Activated naive CD8-positive, alpha-beta T cell treated with anti-CD3 and anti-CD28 coated beads, Interleukin-2, amount 50 U/mL, for 24 hours (primary cell): ENCODE measurements around the gene DENND2D.

Experiments
- ATAC-seq: fragments of 150-1000 bp; cut with Tn5 transposase; one replicate; pipeline ENCODE4 v1.10.0; 2021
- DNase-seq: peaks from one replicate; pipeline ENCODE4 v3.0.0; 2021
- H3K27ac Mint-ChIP-seq: one replicate; pipeline ENCODE4 v1.8.0; 2021; ENCODE audit warnings: mild to moderate bottlenecking, mixed read lengths
- H3K27me3 Mint-ChIP-seq: one replicate; pipeline ENCODE4 v1.8.0; 2021; ENCODE audit warnings: mixed read lengths
- H3K36me3 Mint-ChIP-seq: one replicate; pipeline ENCODE4 v1.8.0; 2021; ENCODE audit warnings: low read depth, mixed read lengths
- H3K4me1 Mint-ChIP-seq: one replicate; pipeline ENCODE4 v1.8.0; 2021; ENCODE audit warnings: mixed read lengths
- H3K4me3 Mint-ChIP-seq: one replicate; pipeline ENCODE4 v1.8.0; 2021; ENCODE audit warnings: mild to moderate bottlenecking, moderate library complexity, mixed read lengths
- H3K9me3 Mint-ChIP-seq: one replicate; pipeline ENCODE4 v1.8.0; 2021; ENCODE audit warnings: mixed read lengths

DENND2D gene

DNA sequence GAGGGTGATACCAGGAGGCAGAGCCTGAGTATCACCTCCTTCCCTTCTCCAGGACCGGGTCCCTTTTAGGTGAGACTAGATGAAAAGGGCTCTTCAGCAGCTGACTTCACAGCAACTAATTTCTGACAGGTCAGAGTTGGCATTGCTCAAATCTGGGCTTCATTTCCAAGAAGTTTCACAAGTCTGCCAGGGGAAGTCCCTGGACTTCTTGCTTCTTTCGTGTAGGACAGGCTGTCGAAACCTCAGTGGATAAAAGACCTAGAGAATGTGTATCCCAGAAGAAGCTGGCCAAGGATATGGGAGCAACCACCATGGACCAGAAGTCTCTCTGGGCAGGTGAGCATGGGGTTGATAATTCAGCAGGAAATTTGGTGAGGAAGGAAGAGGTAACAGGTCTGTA is 27.0 kb upstream of the DENND2D start, which contains the start of gene CHI3L2:
Gene CHI3L2 (plus strand): TSS at position 280 of the 400 bp plus-strand sequence. CDS start 17 bp downstream, at position 297.
- H3K36me3 Mint-ChIP-seq: no peaks in the 10 kb centered on the region
- no peaks in the 10 kb centered on the region for H3K9me3 Mint-ChIP-seq
- no peak for DNase-seq
- ATAC-seq: no peak
- H3K27ac Mint-ChIP-seq: no peak within 1 kb of the TSS
- peaks cover 86% of the 10 kb centered on the region for H3K4me1 Mint-ChIP-seq
- H3K4me3 Mint-ChIP-seq: peak within 1 kb of the TSS; percentile 41
- H3K27me3 Mint-ChIP-seq: no peaks in the 10 kb centered on the region

DNA sequence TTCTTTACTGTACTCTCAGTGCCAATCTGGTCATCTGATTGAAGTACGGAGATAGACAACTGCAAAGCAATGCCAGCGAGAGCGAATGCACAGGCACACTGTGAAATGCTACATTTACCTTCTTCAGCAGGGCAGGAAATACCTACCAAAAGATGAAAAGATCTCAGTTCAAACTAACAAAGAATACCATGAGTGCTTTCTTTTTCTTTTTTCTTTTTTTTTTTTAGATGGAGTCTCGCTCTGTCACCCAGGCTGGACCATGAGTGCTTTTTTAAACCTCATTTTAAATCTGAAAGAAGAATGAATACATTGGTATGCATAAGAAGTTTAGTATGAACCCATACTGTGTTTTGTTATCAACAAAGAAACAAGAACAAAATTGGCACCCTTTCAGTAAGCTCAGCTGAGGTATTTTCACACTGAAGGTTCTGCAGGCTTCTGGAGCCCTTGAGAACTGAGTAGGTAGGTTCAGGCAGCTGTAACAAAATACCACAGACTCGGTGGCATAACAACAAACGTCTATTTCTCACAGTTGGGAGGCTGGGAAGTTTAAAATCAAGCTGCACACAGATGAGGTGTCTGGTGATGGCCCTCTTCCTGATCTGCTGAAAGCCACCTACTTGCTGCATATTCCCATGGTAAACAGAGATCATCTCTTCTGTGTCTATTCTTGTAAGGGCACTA is 25.4 kb upstream of the DENND2D start:
- Mint-ChIP-seq H3K36me3 (peaks cover 2% of the 10 kb centered on the region), H3K9me3 (no peaks in the 10 kb centered on the region)

DNA sequence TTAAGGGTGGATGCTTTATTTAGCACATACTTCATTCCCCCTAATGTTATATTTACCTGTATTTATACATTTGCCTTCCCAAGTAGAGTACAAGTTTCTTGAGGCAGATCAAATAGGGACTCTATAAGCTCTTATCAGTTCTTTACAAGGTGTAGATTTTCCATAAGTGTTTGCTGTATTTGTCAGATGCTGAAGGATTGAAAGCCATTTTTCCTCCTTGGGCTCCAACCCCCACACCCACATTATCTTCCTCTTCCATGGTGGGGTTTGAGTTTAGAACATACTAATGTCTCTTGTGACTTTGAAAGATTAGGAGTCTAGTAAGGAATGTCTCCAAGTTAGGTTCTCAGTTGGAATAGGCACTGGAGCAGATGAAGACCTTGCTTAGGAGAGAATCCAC is 24.6 kb upstream of the DENND2D start:
- ATAC-seq (no peak), DNase-seq (no peak)
- Mint-ChIP-seq H3K4me1 (peaks cover 90% of the 10 kb centered on the region), H3K36me3 (peaks cover 2% of the 10 kb centered on the region), H3K4me3 (peak overlapping the region; percentile 40), H3K9me3 (no peaks in the 10 kb centered on the region), H3K27me3 (no peaks in the 10 kb centered on the region), H3K27ac (peak overlapping the region; percentile 16)

More for the DNA sequence above, 25.4 kb upstream of the DENND2D start:
- DNase-seq: no peak
- Mint-ChIP-seq H3K4me1 (peaks cover 88% of the 10 kb centered on the region), H3K27ac (peak overlapping the region; percentile 68), H3K27me3 (no peaks in the 10 kb centered on the region), H3K4me3 (peak overlapping the region; percentile 40)
- no peak for ATAC-seq

DNA sequence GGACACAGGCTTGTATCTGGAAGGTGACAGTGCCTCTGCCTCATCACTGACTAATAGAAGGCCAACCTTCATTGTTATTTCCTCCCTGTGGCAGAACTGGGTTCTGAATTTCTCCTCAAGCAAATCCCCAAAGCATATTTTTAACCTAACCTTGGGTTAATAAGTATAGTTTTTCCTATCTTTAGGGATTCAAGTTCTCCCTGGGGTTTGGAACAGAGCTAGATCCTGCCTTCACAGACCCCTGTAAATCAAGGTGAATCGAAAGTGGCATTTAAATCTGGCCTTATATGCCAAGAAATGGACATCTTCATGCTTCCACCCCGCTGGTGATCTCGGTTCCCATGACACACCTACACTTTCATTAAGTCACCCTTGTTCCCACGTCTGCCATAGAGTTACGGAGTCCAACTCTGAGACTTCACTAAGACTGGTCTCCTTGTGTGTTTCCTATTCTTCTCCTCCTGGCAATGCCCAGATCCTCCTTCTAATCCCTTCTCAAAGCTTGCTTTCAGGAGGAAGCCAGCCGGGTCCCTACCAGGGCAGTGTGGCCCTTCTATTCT is 22.8 kb upstream of the DENND2D start:
- DNase-seq (no peak), ATAC-seq (no peak)
- H3K36me3 Mint-ChIP-seq: peaks cover 2% of the 10 kb centered on the region
- peak overlapping the region; percentile 95 for H3K27ac Mint-ChIP-seq
- H3K9me3 Mint-ChIP-seq: no peaks in the 10 kb centered on the region
- H3K27me3 Mint-ChIP-seq: no peaks in the 10 kb centered on the region
- peaks cover 94% of the 10 kb centered on the region for H3K4me1 Mint-ChIP-seq
- peak overlapping the region; percentile 69 for H3K4me3 Mint-ChIP-seq

DNA sequence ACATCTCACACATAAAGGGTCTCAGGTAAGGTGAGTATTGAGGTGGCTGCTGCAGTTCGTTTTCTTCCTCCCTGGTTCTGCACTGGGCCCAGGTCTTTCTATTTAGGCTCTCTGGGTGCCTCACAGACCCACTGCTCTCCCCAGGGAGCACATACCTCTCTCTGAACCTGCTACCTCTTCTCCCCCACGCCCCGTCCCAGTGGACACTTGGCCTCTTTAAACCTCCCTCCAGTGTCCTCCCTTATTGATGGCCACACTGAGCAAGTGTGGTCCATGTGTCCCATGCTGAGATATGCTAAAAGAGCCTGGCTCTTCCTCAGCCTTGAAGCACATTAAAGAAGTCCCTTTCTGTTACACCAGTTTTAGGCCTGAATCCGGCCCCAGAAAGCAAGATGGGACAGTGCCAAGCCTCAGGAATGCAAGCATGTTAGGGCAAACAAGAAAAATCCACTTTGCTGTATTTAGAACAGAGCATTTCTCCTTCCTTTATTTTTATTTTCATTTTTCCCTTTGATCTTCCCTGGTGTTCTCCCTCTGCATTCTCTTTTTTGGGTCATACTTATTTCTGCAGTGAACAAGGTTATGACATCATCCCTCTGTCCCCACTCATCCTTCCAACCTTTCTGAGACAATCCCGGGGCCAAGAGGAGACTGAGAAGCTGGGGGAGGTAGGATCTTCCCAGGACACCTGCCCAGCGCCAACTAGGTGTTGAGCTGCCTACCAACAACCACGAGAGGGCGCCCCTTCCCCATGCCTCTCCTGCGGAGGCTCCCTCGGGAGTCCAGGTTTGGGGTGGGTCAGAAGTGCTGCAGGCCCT is 22.1 kb upstream of the DENND2D start:
- H3K36me3 Mint-ChIP-seq: peaks cover 2% of the 10 kb centered on the region
- no peaks in the 10 kb centered on the region for H3K9me3 Mint-ChIP-seq
- ATAC-seq (peak; percentile 25), DNase-seq (peak; percentile 88)
- peaks cover 94% of the 10 kb centered on the region for H3K4me1 Mint-ChIP-seq
- peak overlapping the region; percentile 69 for H3K4me3 Mint-ChIP-seq
- H3K27ac Mint-ChIP-seq: peak overlapping the region; percentile 95
- no peaks in the 10 kb centered on the region for H3K27me3 Mint-ChIP-seq

DNA sequence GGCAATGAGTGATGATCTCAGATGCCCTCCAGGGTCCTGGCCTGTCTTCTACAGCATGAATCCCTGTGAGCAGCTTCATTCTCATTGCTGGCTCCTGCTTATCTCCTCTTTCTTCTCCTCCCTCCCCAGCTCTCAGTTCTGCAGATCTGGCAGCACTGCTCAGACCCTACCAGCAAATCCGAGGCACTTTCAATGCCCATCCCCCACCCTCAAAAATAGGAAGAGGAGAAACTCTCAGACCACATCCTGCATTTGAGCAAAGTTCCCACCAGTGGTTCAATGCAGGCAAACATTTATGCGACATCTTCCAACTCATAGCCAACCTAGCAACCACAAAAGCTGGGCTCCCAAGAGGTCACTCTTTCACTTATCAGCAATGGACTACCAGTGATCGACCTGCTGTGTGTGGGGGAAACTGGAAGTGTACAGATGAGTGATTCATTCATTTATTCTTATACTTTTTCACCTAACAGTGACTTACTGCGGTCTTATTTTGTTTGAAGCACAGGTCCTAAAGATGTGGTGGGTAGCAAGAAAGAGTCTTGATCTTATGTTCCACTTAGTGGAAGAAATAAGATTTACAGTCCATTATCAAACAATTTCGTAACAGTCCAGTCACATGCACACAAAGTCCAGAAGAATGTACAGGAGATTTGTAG is 21.3 kb upstream of the DENND2D start:
- peak; percentile 68 for ATAC-seq
- Mint-ChIP-seq H3K4me1 (peaks cover 94% of the 10 kb centered on the region), H3K27me3 (no peaks in the 10 kb centered on the region), H3K27ac (peak overlapping the region; percentile 95), H3K9me3 (no peaks in the 10 kb centered on the region), H3K36me3 (peaks cover 2% of the 10 kb centered on the region), H3K4me3 (peak overlapping the region; percentile 69)
- peak; percentile 68 for DNase-seq

DNA sequence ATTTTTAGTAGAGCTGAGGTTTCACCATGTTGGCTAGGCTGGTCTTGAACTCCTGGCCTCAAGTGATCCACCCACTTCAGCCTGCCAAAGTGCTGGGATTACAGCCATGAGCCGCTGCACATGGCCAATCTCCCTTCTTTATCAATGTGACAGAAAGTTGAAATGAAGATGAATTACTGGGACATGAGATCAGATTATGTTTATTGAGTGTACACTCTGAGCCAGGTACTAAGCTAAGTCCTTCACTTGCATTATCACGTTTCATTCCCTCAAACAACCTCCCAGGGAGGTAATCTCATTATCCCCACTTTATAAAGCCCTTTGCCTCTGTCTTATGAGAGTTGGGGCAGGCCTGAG is 20.8 kb upstream of the DENND2D start:
- Mint-ChIP-seq H3K4me1 (peaks cover 94% of the 10 kb centered on the region), H3K4me3 (peak overlapping the region; percentile 69), H3K27ac (peak overlapping the region; percentile 95), H3K27me3 (no peaks in the 10 kb centered on the region), H3K36me3 (peaks cover 2% of the 10 kb centered on the region), H3K9me3 (no peaks in the 10 kb centered on the region)
- no peak for DNase-seq
- no peak for ATAC-seq

DNA sequence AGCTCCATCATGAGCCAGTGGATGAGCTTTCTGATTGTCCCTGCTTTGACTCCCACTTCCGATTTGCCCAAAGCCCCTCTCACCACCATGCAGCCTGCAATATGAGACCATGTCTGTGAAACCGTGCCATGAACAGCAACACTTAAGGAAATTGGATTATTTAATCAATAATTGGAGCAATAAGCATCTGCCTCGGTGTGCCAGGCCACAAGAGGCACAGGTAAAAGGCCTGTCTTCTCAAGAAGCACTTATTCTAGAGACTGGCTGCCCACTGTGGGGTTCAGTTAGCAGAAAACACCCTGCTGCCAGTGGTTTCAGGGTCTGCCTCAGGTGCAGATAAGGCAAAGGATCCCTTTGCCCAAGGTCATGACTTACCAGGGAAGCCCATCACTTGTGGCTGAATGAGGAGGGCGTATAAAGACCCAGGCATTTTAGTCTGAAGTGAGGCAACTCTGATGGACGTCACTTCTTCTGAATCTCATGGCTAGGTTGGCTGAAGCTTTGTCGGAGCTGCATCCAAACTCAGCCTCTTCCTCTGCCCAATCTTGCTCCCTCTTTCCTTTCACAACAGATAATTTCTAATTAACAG is 19.9 kb upstream of the DENND2D start:
- Mint-ChIP-seq H3K9me3 (no peaks in the 10 kb centered on the region), H3K27me3 (no peaks in the 10 kb centered on the region), H3K4me1 (peaks cover 94% of the 10 kb centered on the region), H3K4me3 (peak overlapping the region; percentile 52), H3K27ac (peak overlapping the region; percentile 95), H3K36me3 (peaks cover 2% of the 10 kb centered on the region)
- ATAC-seq: no peak
- DNase-seq: no peak

DNA sequence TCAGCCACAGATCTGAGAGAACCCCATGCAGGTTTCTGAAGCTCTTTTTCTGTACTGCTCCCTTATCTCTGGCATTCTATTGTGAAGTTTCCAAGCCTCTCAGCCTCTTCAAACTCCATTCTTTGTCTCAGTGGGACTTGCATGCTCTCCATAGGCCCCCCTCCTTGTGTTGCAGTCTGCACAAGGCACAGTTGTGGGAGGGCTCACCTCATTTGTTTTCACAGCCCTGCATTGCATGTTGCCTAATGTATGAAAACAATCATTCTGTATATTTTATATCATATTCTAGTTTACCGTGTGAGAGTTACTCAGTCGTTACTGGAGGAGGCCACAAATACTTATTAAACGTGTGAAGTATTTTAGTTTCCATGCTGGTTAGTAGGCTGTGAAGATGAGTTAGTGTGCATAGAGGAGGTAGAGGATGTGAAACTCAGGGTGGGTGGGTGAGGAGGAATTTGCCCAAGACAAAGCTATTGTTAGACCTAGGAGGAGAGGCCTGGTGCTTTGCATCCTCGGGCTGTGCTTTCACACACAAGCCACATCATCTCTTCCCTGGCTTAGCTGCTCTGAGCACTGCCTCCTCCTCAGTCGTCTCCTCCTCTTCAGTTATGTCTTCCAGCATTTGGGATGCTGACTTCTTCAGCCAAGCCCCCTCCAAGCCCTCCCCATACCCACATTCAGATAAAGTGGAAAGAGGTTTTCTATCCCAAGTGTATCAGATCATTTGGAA is 19.3 kb upstream of the DENND2D start:
- peaks cover 2% of the 10 kb centered on the region for H3K36me3 Mint-ChIP-seq
- peak overlapping the region; percentile 57 for H3K4me3 Mint-ChIP-seq
- H3K27me3 Mint-ChIP-seq: no peaks in the 10 kb centered on the region
- DNase-seq (peak; percentile 61), ATAC-seq (peak; percentile 50)
- H3K27ac Mint-ChIP-seq: peak overlapping the region; percentile 95
- peaks cover 94% of the 10 kb centered on the region for H3K4me1 Mint-ChIP-seq
- no peaks in the 10 kb centered on the region for H3K9me3 Mint-ChIP-seq

DNA sequence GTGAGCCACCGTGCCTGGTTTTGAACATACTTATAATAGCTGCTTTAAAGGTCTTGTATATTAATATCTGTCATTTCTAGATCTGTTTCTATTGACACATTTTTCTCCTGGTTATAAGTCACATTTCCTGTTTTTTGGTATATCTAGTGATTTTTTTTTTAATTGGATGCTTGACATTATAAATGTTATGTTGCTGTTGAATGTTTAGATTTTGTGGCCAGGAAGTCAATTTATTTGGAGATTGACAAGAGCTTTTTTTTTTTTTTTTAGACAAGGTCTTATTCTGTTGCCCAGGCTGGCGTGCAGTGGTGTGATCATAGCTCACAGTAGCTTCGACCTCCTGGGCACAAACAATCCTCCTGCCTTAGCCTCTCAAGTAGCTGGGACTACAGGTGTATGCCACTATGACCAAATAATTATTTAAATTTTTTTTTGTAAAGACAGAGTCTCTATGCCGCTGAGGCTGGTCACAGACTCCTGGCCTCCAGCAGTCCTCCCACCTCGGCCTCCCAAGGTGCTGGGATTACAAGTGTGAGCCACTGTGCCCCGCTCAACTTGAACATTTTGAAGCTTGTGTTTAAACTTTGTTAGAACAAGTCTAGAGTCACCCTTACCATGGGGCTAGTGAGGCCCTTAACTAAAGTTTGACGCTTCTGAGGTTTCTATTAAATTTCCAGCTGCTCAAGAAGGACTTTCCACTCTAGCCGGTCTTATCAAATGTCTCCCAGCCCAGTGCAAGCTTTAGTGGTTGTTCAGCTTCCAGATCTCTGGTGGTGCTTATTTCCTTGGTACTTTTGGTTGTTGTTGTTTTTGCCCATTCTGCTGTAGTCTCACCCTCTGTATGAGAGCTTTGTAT is 18.5 kb upstream of the DENND2D start:
- H3K9me3 Mint-ChIP-seq: no peaks in the 10 kb centered on the region

DNA sequence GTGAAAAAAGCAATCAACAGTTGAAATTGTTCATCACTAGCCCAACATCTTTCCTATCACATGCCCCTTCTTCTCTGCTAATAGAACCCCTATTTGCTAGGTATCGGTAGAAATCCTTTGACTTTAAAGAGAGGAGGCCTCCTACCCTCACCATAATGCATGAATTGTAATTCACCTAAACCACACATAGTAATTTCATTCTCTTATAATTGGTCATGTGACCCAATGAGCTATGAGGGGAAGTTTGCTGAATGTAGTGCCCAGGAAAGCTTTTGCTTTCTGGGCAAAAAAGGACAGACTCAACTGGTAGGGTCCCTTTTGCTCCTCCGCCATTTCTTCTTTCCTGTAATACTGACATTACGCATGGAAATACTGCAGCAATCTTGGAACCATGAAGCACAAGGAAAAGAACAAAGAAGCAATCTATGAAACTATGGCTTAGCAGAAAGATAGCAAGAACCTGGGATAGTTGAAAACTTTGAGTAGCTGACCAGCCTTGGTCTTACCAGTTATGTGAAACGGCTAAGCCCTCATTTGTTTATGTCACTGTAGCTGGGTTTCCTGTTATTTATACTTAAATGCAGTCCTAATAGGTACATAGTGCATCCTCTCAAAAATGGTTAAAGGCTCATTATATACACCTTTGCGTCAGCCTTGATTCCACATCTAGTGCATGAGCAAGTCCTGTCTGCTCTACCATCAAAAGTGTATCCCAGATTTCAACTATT is 16.9 kb upstream of the DENND2D start:
- H3K9me3 Mint-ChIP-seq: no peaks in the 10 kb centered on the region
- H3K27me3 Mint-ChIP-seq: no peaks in the 10 kb centered on the region
- peaks cover 100% of the 10 kb centered on the region for H3K4me1 Mint-ChIP-seq
- peaks cover 2% of the 10 kb centered on the region for H3K36me3 Mint-ChIP-seq
- H3K4me3 Mint-ChIP-seq: peak overlapping the region; percentile 74
- DNase-seq (no peak), ATAC-seq (no peak)
- peak overlapping the region; percentile 95 for H3K27ac Mint-ChIP-seq

More for the DNA sequence above, 18.5 kb upstream of the DENND2D start:
- ATAC-seq: no peak
- Mint-ChIP-seq H3K27ac (peak overlapping the region; percentile 95), H3K36me3 (peaks cover 2% of the 10 kb centered on the region), H3K27me3 (no peaks in the 10 kb centered on the region), H3K4me1 (peaks cover 97% of the 10 kb centered on the region), H3K4me3 (peak overlapping the region; percentile 74)
- no peak for DNase-seq

DNA sequence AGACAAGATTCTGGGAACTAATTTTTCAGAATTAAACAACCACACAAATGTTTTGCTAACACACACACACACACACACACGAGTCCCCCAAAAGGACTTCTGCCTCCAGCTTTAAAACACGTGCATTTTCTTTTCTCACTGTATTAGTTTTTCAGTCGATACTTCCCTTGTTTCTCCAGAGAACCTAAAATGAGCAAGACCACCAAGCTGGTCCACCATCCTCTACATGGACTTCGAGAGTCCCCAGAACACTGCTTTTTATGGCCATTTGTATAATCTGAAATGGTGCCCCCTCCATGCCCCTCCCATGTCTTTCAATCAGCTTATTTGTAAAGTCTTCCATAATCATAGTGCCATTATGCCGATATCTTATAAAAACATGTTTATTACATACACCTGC is 16.3 kb upstream of the DENND2D start:
- ATAC-seq (no peak), DNase-seq (no peak)
- no peaks in the 10 kb centered on the region for H3K27me3 Mint-ChIP-seq
- peak overlapping the region; percentile 95 for H3K27ac Mint-ChIP-seq
- H3K4me1 Mint-ChIP-seq: peaks cover 99% of the 10 kb centered on the region
- peaks cover 2% of the 10 kb centered on the region for H3K36me3 Mint-ChIP-seq
- H3K4me3 Mint-ChIP-seq: peak overlapping the region; percentile 74
- H3K9me3 Mint-ChIP-seq: no peaks in the 10 kb centered on the region
